ENCODE measurements around the gene INPP4B.

The INPP4B gene

GRCh38 chr4:142035566-142035965, 810.5 kb downstream of the INPP4B start:
- no peak for DNase-seq

GRCh38 chr4:142034101-142034500, 812.0 kb downstream of the INPP4B start:
- DNase-seq = no peak

GRCh38 chr4:142030010-142030409, 816.1 kb downstream of the INPP4B start:
- DNase-seq = no peak

- no peak for DNase-seq
Observed at GRCh38 chr4:142021761-142022160, 824.3 kb downstream of the INPP4B start.

GRCh38 chr4:142021181-142021580, 824.9 kb downstream of the INPP4B start:
- no peak for DNase-seq

GRCh38 chr4:142016031-142016430, 830.1 kb downstream of the INPP4B start:
- no peak for DNase-seq

- no peak for DNase-seq
Observed at GRCh38 chr4:142009751-142010150, 836.4 kb downstream of the INPP4B start.

- no peak for DNase-seq
Observed at GRCh38 chr4:142005519-142005918, 840.6 kb downstream of the INPP4B start.

GRCh38 chr4:141999446-142000143, 846.5 kb downstream of the INPP4B start:
- DNase-seq = no peak

- no peak for DNase-seq
Observed at GRCh38 chr4:141995056-141995455, 851.0 kb downstream of the INPP4B start.

GRCh38 chr4:141977433-141977832, 868.7 kb downstream of the INPP4B start:
- no peak for DNase-seq
